GM19372 (cell line): ENCODE results near the gene CSRP2.

Source experiments
- ATAC-seq: cut with Tn5 transposase; IDR thresholded peaks from one replicate; pipeline ENCODE4 v1.9.1; 2021; ENCODE audit warnings: mild to moderate bottlenecking, low read depth, moderate library complexity; ENCODE audit not compliant: unreplicated experiment

The CSRP2 gene

DNA sequence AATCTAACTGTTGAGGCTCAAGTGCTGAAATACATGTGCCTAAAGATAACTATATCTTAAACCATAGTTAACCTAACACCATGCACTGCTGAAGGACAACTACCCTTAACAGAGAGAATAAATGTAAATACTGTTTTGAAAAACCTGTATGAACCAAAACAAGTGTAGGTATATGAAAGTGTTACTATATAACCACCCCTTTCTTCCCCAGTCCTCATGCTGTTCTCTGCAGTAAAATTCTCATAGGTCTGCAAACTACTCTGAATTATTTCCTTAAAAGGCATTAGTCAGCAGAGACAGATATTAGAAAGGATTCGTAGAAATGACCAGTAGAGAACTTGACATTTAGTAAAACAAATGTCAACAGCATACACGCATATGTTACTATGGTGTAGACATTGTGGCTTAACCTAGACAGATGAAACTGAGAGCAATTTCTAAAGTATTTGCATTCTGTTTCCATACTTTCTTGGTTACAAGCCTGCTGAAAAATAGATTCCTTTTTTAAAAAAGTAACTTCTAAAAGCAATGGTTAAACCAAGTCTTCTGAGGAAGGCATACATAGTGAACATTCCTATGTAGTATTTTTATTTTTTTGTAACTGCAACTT lies 13.9 kb downstream of the CSRP2 start:
- peak; percentile 76 for ATAC-seq

DNA sequence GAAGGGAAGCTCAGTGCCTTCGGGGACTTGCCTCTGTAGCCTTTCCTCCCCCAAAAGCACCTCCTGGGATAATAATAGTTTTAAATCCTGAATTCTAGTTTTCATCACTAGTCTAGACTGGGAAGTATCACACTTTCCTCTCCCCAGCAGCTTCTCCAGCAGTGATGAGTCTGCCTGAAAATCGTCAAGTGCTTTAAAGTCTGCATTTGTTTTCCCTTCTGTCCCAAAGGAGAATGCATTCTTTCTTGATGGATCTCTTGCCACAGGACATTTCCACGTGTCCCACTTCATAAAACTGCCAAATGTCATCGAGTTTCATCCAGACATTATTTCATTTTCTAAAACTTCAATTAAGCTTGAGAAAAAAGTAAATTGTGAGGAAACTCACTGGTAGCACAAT lies 15.0 kb downstream of the CSRP2 start:
- ATAC-seq, result no peak

GRCh38 chr12:76863005-76863670 lies 15.7 kb downstream of the CSRP2 start:
- no peak for ATAC-seq

GRCh38 chr12:76860256-76860655 lies 18.6 kb downstream of the CSRP2 start:
- no peak for ATAC-seq

DNA sequence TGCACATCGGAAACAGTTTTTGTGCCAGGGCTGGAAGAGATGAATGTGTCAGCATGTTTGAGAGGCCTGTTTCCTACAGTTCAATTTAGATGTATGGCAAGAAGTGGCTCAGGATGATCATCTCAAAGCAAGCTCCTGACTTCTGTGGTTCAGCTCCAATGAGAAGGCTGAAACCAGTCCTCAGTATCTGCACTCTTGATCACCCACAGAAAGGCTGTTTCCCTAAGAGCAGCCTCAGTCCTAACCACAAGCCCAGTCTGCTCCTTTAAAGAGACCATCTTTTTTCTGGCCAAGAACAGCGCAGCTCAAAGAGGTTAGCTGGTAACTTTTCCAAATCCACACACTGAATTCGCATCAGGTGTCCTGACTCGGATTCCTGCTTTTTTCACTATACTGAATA lies 19.2 kb downstream of the CSRP2 start:
- ATAC-seq, result no peak

DNA sequence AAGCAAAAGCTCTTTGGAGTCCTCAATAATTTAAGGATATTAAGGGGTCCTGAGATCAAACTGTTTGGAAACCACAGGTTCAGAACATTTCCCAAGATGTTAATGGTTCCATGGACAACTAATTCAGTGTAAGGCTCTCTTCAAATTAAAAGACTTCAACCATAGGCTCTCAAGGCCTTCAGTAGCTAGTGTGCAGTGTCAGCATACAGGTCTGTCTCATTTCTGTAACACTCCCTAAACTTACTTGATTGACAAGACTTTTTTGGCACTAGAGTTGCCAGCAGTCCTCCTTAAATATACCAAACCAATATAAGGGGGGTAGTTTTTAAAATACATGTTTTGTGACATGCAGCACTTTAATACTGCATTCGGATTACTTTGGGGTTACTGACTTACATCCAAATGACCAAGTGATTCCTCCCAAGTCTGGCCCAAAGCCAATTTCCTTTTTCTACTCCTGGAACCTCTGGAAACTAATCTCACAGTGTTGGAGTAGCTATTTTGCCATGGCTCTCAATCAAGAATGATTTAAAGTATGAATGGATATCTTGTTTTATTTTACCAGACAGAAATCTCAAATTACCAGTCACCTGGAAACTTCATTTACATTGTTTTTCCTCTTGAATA lies 22.7 kb downstream of the CSRP2 start:
- no peak for ATAC-seq

DNA sequence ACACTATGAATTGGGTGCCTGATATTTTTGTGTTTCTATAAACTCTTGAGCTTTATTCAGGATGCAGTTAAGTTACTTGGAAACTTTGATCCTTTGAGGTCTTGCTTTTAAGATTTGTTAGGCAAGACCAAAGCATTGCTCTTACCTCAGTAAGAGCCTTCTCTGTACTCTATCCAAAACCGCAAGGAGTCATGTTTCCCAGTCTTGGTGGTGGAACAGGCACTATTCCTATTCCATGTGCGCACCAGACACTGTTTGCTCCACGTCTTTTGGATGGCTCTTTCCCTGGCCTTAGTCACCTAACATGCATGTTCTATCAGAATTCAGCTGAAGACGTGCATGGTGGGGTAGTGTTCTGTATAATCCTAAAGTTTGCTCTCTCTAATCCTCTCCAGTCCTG lies 23.5 kb downstream of the CSRP2 start:
- ATAC-seq, result no peak

DNA sequence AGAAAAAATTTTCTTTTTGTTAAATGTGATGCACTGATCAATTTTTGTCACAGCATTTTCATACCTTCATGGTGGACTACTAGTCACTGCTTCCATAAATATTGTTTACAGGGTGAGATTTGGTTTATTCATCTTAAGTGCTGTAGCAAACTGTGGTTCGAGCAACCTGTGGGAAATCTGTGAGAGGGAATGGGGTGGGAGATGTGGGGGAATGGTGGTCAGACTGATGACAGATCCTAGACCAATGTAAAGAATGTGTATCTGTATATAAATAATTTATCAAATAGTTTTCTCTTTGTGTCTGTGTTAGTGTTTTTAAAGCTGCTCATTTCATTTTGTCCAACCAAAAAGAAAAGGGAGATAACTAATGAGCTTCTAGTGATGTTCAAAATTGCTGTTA lies 26.7 kb downstream of the CSRP2 start:
- no peak for ATAC-seq

DNA sequence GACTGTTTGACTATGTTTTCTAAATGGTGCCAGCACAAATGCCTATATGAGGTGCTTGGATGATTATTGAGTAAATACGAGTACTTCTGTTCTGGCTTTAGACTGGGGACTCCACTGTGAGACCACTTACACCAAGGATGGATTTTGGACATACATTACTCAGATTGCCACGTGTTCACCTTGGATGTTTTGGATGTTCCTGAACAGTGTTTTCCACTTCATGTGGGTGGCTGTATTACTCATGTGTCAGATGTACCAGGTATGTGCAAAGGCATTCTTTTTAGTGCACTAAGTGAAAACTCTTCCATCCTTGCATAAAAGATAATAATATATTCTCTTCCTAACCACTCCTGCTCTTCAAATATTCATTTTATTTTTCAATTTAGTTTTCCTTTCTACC lies 30.7 kb downstream of the CSRP2 start:
- no peak for ATAC-seq

GRCh38 chr12:76847260-76847659 lies 31.6 kb downstream of the CSRP2 start:
- no peak for ATAC-seq

DNA sequence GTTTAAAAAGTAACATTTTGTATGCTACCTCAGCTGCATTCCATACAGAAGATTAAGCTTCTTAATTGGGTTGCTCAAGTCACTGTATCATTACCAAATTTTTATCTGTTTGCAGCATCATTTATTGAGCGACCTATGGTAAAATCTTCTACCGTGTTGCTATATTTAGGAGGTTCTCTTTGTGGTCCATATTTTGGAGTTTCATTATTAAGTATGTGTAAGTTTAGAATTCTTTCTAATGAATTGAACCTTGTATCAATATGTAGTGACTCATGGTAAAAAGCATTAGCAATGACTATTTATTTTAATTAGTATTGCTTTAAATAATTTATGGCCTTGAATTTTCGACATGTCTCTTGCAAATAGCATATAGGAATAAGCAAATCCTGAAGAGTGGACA lies 42.2 kb downstream of the CSRP2 start:
- no peak for ATAC-seq

DNA sequence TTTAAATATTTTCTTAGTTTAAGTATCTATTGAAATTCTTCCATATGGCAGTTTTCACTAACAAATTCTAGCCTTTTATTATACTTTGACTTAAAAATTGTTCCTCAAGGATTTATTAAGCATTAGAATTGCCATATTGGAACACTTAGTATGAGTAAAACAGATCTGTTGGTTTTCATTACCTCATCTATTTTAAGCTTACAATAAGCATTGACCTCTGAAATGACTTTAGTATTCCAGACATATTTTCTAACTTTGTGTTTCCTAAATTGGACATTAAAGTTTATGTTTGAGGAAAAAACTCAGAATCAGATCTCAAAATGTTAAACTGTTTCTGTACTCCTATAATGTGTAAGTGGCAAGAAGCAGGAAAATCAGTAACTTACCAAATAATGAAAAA lies 48.4 kb downstream of the CSRP2 start:
- no peak for ATAC-seq

- no peak for ATAC-seq
Observed at GRCh38 chr12:76820888-76821482, 57.8 kb downstream of the CSRP2 start.

DNA sequence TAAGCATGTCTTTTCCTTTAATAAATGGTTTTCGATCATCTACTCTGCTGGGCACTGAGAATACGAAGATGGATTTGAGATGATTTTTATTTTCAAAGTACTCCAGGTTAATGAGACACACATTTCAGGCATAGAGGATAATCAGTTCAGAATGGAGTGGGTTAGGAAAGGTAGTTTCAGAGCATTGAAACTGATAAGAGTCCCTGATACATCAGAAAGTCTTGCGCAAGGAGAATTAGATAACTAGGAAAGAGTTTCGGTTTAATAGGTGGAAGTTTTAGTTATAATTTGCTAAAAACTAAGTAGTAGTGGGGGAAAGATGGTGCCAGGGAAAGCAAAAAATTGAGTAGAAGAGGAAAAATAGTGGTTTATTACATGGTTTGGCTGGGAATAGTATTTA lies 64.8 kb downstream of the CSRP2 start:
- ATAC-seq, result no peak

DNA sequence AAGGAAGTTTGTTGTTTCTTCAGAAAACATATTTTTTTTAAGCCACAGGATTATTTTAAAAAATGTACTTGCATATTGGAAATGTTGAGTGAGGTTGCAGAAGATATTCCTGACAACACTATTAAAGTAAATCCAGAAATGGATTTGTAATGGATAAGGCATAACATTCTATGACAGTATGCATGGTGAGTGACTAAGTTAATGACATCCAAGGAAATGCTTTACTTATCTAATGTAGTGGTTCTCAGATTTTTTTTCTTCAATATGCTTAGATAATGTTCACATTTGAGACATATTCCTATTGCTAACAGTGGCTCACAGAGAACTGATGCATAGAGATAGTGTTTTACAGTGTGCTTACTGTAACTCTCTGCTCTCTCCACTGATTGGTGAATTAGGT lies 65.6 kb downstream of the CSRP2 start:
- no peak for ATAC-seq

DNA sequence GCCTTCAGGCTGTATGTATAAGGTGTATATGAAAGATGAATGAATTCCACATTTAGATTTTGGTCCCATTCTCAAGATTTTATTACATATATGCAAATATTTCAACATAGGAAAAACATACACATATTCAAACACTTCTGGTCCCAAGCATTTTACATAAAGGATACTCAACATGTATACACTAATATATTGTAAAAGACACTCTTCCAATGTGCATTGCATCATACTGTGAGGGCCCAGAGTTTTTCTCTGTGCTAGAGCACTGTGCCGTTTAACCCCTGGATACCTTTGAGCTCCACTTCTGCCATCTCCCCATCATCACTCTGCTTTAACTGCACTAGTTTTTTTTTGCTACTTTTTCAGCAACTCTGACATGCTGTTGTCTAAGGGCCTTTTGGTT lies 66.8 kb downstream of the CSRP2 start:
- ATAC-seq, result no peak

GRCh38 chr12:76810671-76811419 lies 68.0 kb downstream of the CSRP2 start:
- ATAC-seq, result no peak
